CD4-positive, alpha-beta T cell (primary cell): ENCODE data around the gene NDUFS6. TPM values are rescaled to one million over a fixed set of nuclear protein-coding genes. Genes with fewer than 3 reads are reported as not detected.
A peak's percentile ranks its signal among the peaks of the same experiment; 100 is the strongest.

Source experiments
- ATAC-seq: fragments of 200-7000 bp; cut with Tn5 transposase; one replicate; pipeline ENCODE4 v1.10.0; 2022; ENCODE audit warnings: mild to moderate bottlenecking; ENCODE audit not compliant: poor library complexity
- CTCF ChIA-PET: fragments of 350-600 bp; sonication (Branson Sonifier 250); formaldehyde crosslinking; loops from one replicate; lab custom pipeline; 2021; ENCODE audit warnings: antibody characterized with exemption, inconsistent platforms; lab: Charles Lee
- POLR2A ChIA-PET: fragments of 350-600 bp; sonication (Branson Sonifier 250); formaldehyde crosslinking; loops from one replicate; lab custom pipeline; 2021; ENCODE audit warnings: antibody characterized with exemption, inconsistent platforms; lab: Charles Lee
- DNase-seq, 14 experiments: peaks; one replicate each; pipeline ENCODE4 v3.0.0-alpha.2; 2013 to 2020; ENCODE audit warnings: mixed read lengths in 2 of 14
- H3K27ac ChIP-seq, 2 donors: one replicate each; pipeline versions ENCODE4 v1.5.1 to v1.7.0; 2013; ENCODE audit warnings: low read length in 2 of 2, low read depth in 1 of 2, mild to moderate bottlenecking in 1 of 2
- H3K27me3 ChIP-seq, 2 experiments: 1 replicate in 1 of 2; 2 replicates in 1 of 2; pipeline versions ENCODE4 v1.6.1 to v1.7.0; 2013; ENCODE audit warnings: low read length in 2 of 2, control low read depth in 1 of 2, mild to moderate bottlenecking in 1 of 2, moderate library complexity in 1 of 2; ENCODE audit not compliant: insufficient read depth in 2 of 2, control insufficient read depth in 1 of 2
- H3K36me3 ChIP-seq: one replicate; pipeline ENCODE4 v1.6.1; 2013; ENCODE audit warnings: low read length, control low read depth; ENCODE audit not compliant: insufficient read depth
- H3K4me1 ChIP-seq: one replicate; pipeline ENCODE4 v1.6.1; 2013; ENCODE audit warnings: low read length, control low read depth; ENCODE audit not compliant: insufficient read depth
- H3K4me3 ChIP-seq: one replicate; pipeline ENCODE4 v1.5.1; 2013; ENCODE audit warnings: mild to moderate bottlenecking, low read length, moderate library complexity
- H3K9me3 ChIP-seq, 2 experiments: 1 replicate in 1 of 2; 2 replicates in 1 of 2; pipeline versions ENCODE4 v1.6.1 to v1.7.0; 2013; ENCODE audit warnings: low read length in 2 of 2, mild to moderate bottlenecking in 2 of 2, control low read depth in 1 of 2, moderate library complexity in 1 of 2; ENCODE audit not compliant: control insufficient read depth in 1 of 2, insufficient read depth in 1 of 2
- H3K27ac Mint-ChIP-seq: one replicate; pipeline ENCODE4 v1.8.0; 2020; ENCODE audit warnings: mixed read lengths
- H3K27me3 Mint-ChIP-seq: one replicate; pipeline ENCODE4 v1.8.0; 2021; ENCODE audit warnings: mixed read lengths
- H3K36me3 Mint-ChIP-seq: one replicate; pipeline ENCODE4 v1.8.0; 2021; ENCODE audit warnings: low read depth, mixed read lengths
- H3K4me1 Mint-ChIP-seq: one replicate; pipeline ENCODE4 v1.8.0; 2021; ENCODE audit warnings: low read depth, mixed read lengths
- H3K4me3 Mint-ChIP-seq: one replicate; pipeline ENCODE4 v1.8.0; 2020; ENCODE audit warnings: mild to moderate bottlenecking, mixed read lengths
- H3K9me3 Mint-ChIP-seq: one replicate; pipeline ENCODE4 v1.8.0; 2020; ENCODE audit warnings: mixed read lengths
- intact Hi-C, 2 experiments: fragments of 100-400 bp; cut with DNase I in 1 of 2; cut with micrococcal nuclease in 1 of 2; formaldehyde crosslinking; loops; one replicate each; pipeline versions ENCODE4 v1.15.1 to v1.9.0; 2023 to 2025; cut with DNase I, micrococcal nuclease
- total RNA-seq, 174 experiments: library from RNA in 2 of 174; stranded (reverse) in 2 of 174; gene quantifications; one replicate each; pipeline ENCODE4 v1.2.3 and lab custom pipeline; 2021 to 2026
- TF ChIP-seq, protein P1 (sequence below): fragments of 200-600 bp; IDR thresholded peaks from one replicate; pipeline ENCODE4 v1.8.0; 2022; ENCODE audit warnings: antibody characterized with exemption, mild to moderate bottlenecking

NDUFS6 gene
- total RNA-seq, 2 experiments from 2014 or later = 13.1 to 17.5 TPM

DNA sequence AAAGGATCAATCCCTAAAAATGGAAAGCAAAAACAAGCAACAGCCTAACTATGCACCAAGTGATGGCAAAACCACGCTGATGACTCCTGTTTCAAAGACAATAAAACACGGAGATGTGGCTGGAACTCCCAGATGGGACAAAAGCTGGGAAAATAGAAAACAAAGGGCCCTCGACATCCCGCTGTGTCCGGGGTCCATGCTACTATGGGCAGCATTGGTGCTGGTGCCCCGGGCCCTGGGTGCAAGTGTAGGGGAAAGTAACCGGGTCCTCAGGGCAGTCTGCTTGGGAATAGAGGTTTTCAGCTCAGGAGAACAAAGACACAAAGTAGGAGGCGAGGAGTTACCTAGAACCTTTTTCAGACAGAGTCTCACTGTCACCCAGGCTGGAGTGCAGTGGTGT, 47.7 kb upstream of the NDUFS6 start:
- ATAC-seq = no peak
- peaks cover 0 to 5% of the 10 kb centered on the region in 2 experiments for H3K27me3 ChIP-seq
- POLR2A ChIA-PET = no interaction called here
- intact Hi-C loops = no loop called here
- CTCF ChIA-PET = no interaction called here
- no peak overlapping the region for H3K27ac ChIP-seq
- Mint-ChIP-seq H3K9me3 (no peaks in the 10 kb centered on the region), H3K4me1 (no peaks in the 10 kb centered on the region), H3K4me3 (no peak overlapping the region), H3K27me3 (peaks cover 4% of the 10 kb centered on the region), H3K36me3 (no peaks in the 10 kb centered on the region), H3K27ac (no peak overlapping the region)
- TF ChIP-seq, protein P1, sequence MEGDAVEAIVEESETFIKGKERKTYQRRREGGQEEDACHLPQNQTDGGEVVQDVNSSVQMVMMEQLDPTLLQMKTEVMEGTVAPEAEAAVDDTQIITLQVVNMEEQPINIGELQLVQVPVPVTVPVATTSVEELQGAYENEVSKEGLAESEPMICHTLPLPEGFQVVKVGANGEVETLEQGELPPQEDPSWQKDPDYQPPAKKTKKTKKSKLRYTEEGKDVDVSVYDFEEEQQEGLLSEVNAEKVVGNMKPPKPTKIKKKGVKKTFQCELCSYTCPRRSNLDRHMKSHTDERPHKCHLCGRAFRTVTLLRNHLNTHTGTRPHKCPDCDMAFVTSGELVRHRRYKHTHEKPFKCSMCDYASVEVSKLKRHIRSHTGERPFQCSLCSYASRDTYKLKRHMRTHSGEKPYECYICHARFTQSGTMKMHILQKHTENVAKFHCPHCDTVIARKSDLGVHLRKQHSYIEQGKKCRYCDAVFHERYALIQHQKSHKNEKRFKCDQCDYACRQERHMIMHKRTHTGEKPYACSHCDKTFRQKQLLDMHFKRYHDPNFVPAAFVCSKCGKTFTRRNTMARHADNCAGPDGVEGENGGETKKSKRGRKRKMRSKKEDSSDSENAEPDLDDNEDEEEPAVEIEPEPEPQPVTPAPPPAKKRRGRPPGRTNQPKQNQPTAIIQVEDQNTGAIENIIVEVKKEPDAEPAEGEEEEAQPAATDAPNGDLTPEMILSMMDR = no peak
- no peak overlapping the region for H3K4me3 ChIP-seq
- no peaks in the 10 kb centered on the region for H3K4me1 ChIP-seq
- peaks cover 2 to 8% of the 10 kb centered on the region in 2 experiments for H3K9me3 ChIP-seq
- no peaks in the 10 kb centered on the region for H3K36me3 ChIP-seq
- peak in 1 of 14 experiments; percentile 0 for DNase-seq

DNA sequence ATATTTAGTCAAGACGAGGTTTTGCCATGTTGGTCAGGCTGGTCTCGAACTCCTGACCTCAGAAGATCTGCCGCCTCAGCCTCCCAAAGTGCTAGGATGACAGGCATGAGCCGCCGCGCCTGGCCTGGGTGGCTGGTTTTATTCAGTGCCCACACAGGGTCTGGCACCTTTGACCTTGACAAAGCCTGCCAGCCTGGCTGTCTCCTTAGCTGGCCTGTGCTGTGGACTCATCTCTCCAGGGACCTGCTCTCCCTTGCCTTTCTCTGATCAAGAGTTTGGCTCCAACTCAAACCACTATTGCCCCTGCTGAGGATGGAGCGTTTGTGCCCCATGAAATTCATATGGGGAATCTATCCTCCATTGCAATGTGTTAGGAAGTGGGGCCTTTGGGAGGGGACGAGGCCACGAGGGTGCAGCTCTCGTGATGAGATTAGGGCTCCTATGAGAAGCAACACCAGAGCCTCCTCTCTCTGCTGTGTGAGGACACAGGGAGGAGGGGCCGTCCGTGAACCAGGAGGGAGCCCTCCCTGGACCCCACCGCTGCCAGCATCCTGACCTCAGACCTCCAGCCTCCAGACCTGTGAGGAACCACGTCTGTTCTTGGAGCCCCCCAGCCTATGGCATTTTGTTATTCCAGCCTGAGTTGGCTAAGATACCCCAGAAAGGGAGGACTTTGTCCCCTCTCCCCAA, 46.5 kb upstream of the NDUFS6 start:
- H3K4me1 ChIP-seq = no peaks in the 10 kb centered on the region
- intact Hi-C loops = no loop called here
- Mint-ChIP-seq H3K27ac (no peak overlapping the region), H3K4me3 (no peak overlapping the region), H3K9me3 (no peaks in the 10 kb centered on the region), H3K27me3 (peaks cover 4% of the 10 kb centered on the region), H3K4me1 (no peaks in the 10 kb centered on the region), H3K36me3 (no peaks in the 10 kb centered on the region)
- ChIA-PET CTCF (no interaction called here), POLR2A (no interaction called here)
- peaks cover 0 to 5% of the 10 kb centered on the region in 2 experiments for H3K27me3 ChIP-seq
- peaks cover 3 to 8% of the 10 kb centered on the region in 2 experiments for H3K9me3 ChIP-seq
- TF ChIP-seq, protein P1 = no peak
- H3K4me3 ChIP-seq = no peak overlapping the region
- DNase-seq (peak in 2 of 14 experiments; percentile 1 to 23), ATAC-seq (no peak)
- H3K36me3 ChIP-seq = no peaks in the 10 kb centered on the region
- no peak overlapping the region for H3K27ac ChIP-seq

DNA sequence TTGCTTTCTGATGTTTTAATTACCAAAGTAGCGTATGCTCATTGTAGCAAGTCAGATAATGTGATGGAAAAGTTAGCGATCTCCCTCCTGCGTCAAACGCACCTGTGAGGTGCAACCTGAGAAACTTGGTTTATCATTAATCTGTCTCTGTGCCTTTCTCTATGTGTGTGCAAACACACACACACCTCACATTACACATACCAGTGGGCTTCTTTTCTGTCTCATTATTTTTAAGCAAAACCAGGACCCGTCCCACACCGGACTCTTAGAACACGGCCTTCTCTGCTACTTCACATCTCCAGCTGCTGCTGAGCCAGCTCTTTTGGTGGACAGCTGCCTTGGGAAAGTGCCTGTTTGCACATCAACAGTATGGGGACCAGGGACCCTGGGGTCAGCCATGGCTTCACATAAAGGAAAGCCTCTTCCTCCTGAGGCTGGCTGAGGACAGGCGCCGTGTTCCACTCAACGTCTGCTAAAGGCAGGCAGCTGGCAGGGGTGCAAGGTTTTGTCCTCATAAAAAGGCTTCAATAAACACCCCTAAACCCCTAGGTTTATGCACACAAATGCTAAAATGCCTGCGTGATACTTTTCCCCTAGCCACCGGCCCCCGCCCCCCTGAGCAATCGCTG, 45.8 kb upstream of the NDUFS6 start:
- H3K36me3 ChIP-seq = no peaks in the 10 kb centered on the region
- no peaks in the 10 kb centered on the region for H3K4me1 ChIP-seq
- H3K27ac ChIP-seq = no peak overlapping the region
- no peak overlapping the region for H3K4me3 Mint-ChIP-seq
- H3K27me3 Mint-ChIP-seq = no peaks in the 10 kb centered on the region
- intact Hi-C loops = no loop called here
- ChIA-PET CTCF (no interaction called here), POLR2A (no interaction called here)
- DNase-seq = peak in 1 of 14 experiments; percentile 1
- no peak overlapping the region for H3K27ac Mint-ChIP-seq
- H3K27me3 ChIP-seq = peaks cover 0 to 5% of the 10 kb centered on the region in 2 experiments
- no peaks in the 10 kb centered on the region for H3K4me1 Mint-ChIP-seq
- H3K9me3 ChIP-seq = peaks cover 3 to 8% of the 10 kb centered on the region in 2 experiments
- no peaks in the 10 kb centered on the region for H3K9me3 Mint-ChIP-seq
- no peak overlapping the region for H3K4me3 ChIP-seq
- ATAC-seq = no peak
- H3K36me3 Mint-ChIP-seq = no peaks in the 10 kb centered on the region
- TF ChIP-seq, protein P1 = no peak
